SK-N-SH treated with all-trans-retinoic acid at 6 μM for 48 hours (cell line): ENCODE measurements around the gene PACRGL.

ENCODE experiments used
- BACH2 ChIP-seq: fragments of 250-450 bp; sonication (Bioruptor Pico); IDR thresholded peaks from 2 replicates; pipeline ENCODE4 v1.9.0; 2021; ENCODE audit warnings: mild to moderate bottlenecking, borderline replicate concordance
- CSRNP3 ChIP-seq: fragments of 250-450 bp; sonication (Bioruptor Pico); IDR thresholded peaks from 2 replicates; pipeline ENCODE4 v1.5.1; 2021; ENCODE audit warnings: mild to moderate bottlenecking, moderate library complexity
- ESRRG ChIP-seq: fragments of 250-450 bp; sonication (Bioruptor Pico); IDR thresholded peaks from 2 replicates; pipeline ENCODE4 v1.6.1; 2021; ENCODE audit warnings: mild to moderate bottlenecking
- ISL1 ChIP-seq: fragments of 250-450 bp; sonication (Bioruptor Pico); IDR thresholded peaks from 2 replicates; pipeline ENCODE4 v2.1.2; 2022; ENCODE audit warnings: mild to moderate bottlenecking, moderate library complexity
- OSR1 ChIP-seq: fragments of 250-450 bp; sonication (Bioruptor Pico); IDR thresholded peaks from 2 replicates; pipeline ENCODE4 v1.8.0; 2022; ENCODE audit warnings: moderate library complexity, mild to moderate bottlenecking, inconsistent platforms
- PATZ1 ChIP-seq: fragments of 250-450 bp; sonication (Bioruptor Pico); IDR thresholded peaks from 2 replicates; pipeline ENCODE4 v1.8.0; 2020; ENCODE audit warnings: mild to moderate bottlenecking, moderate library complexity, borderline replicate concordance
- POU6F1 ChIP-seq: fragments of 250-450 bp; sonication (Bioruptor Pico); IDR thresholded peaks from 2 replicates; pipeline ENCODE4 v1.8.0; 2021; ENCODE audit warnings: low read depth, mild to moderate bottlenecking, moderate library complexity, borderline replicate concordance
- RARB ChIP-seq: fragments of 250-450 bp; sonication (Bioruptor Pico); IDR thresholded peaks from 2 replicates; pipeline ENCODE4 v1.8.0; 2021; ENCODE audit warnings: mild to moderate bottlenecking, moderate library complexity
- SNAI2 ChIP-seq: fragments of 250-450 bp; sonication (Bioruptor Pico); IDR thresholded peaks from 2 replicates; pipeline ENCODE4 v1.5.0; 2020; ENCODE audit warnings: mild to moderate bottlenecking, moderate library complexity
- TCF4 ChIP-seq: fragments of 250-450 bp; sonication (Bioruptor Pico); IDR thresholded peaks from 2 replicates; pipeline ENCODE4 v1.8.0; 2021; ENCODE audit warnings: mild to moderate bottlenecking, moderate library complexity, borderline replicate concordance
- TSHZ2 ChIP-seq: fragments of 250-450 bp; sonication (Bioruptor Pico); IDR thresholded peaks from 2 replicates; pipeline ENCODE4 v1.5.0; 2020; ENCODE audit warnings: mild to moderate bottlenecking, moderate library complexity
- ZFP3 ChIP-seq: fragments of 250-450 bp; sonication (Bioruptor Pico); IDR thresholded peaks from 2 replicates; pipeline ENCODE4 v1.5.0; 2020; ENCODE audit warnings: mild to moderate bottlenecking, moderate library complexity
- ZFP30 ChIP-seq: fragments of 450-650 bp; formaldehyde crosslinking; IDR thresholded peaks from 2 replicates; pipeline ENCODE4 v1.5.0; 2022; ENCODE audit warnings: mild to moderate bottlenecking, moderate library complexity
- ZNF8 ChIP-seq: fragments of 450-650 bp; formaldehyde crosslinking; IDR thresholded peaks from 2 replicates; pipeline ENCODE4 v1.5.0; 2020; ENCODE audit warnings: mild to moderate bottlenecking, moderate library complexity

- TF ChIP-seq ISL1 (CRISPR knock-in tag), result no peak; the same call in 1 of the 2 replicates
- TF ChIP-seq RARB (CRISPR knock-in tag), result no peak
- no peak for TF ChIP-seq PATZ1 (CRISPR knock-in tag)
- TF ChIP-seq ZFP3 (CRISPR knock-in tag), result no peak
- TF ChIP-seq CSRNP3 (CRISPR knock-in tag), result no peak
- TF ChIP-seq ZFP30 (CRISPR knock-in tag), result no peak
- TF ChIP-seq POU6F1, result no peak
- no peak for TF ChIP-seq TSHZ2 (CRISPR knock-in tag)
- TF ChIP-seq OSR1 (CRISPR knock-in tag), result no peak
- peak; percentile 25; the same call in 1 of the 2 replicates for TF ChIP-seq TCF4 (CRISPR knock-in tag)
- no peak for TF ChIP-seq ESRRG (CRISPR knock-in tag)
- no peak for TF ChIP-seq ZNF8 (CRISPR knock-in tag)
- TF ChIP-seq SNAI2 (CRISPR knock-in tag), result no peak
- no peak for TF ChIP-seq BACH2 (CRISPR knock-in tag)
Measured at GRCh38 chr4:20666012-20666860, 34.0 kb upstream of the PACRGL start.
